Neural progenitor cell (in vitro differentiated cells): ENCODE data around the gene PRPSAP1.
A peak's percentile ranks its signal among the peaks of the same experiment; 100 is the strongest.

Source experiments
- CTCF ChIP-seq: fragments of 200-600 bp; sonication (generic); IDR thresholded peaks from 2 replicates; pipeline ENCODE4 v1.5.1; 2017; ENCODE audit warnings: antibody characterized with exemption, mild to moderate bottlenecking
- EZH2 ChIP-seq: fragments of 200-600 bp; sonication (generic); IDR thresholded peaks from 2 replicates; pipeline ENCODE4 v1.6.1; 2017; ENCODE audit warnings: antibody characterized with exemption, mild to moderate bottlenecking, moderate library complexity
- EZH2phosphoT487 ChIP-seq: fragments of 200-600 bp; sonication (generic); IDR thresholded peaks from 2 replicates; pipeline ENCODE4 v1.6.1; 2017; ENCODE audit warnings: antibody characterized with exemption

GRCh38 chr17:76382803-76383545, 29.3 kb upstream of the PRPSAP1 start:
- TF ChIP-seq EZH2 (peak; percentile 72), CTCF (no peak), EZH2phosphoT487 (no peak)
